Measurements from ENCODE around the gene FGFRL1.
"Not testable (repeated sequence)": the region's sequence is repeated elsewhere in the genome, so short reads cannot be mapped to it uniquely, and the experiment has no call there.

FGFRL1 gene

GRCh38 chr4:992297-993110 lies 18.9 kb upstream of the FGFRL1 start:
- DNase-seq (ENCODE audit: low read depth) = no peak

GRCh38 chr4:993111-994029 lies 18.1 kb upstream of the FGFRL1 start, which contains the start of gene SLC26A1:
SLC26A1 (minus strand) TSS chr4:993404; CDS start chr4:991703, 1,701 bp downstream.
- no peak for DNase-seq (ENCODE audit: low read depth)

- DNase-seq (ENCODE audit: low read depth) = no peak
These were observed 16.0 kb upstream of the FGFRL1 start for GRCh38 chr4:995311-996026.

GRCh38 chr4:996030-996996 lies 15.1 kb upstream of the FGFRL1 start:
- no peak for DNase-seq (ENCODE audit: low read depth)

GRCh38 chr4:996997-997374 lies 14.4 kb upstream of the FGFRL1 start:
- no peak for DNase-seq (ENCODE audit: low read depth)

GRCh38 chr4:997375-998071 lies 13.9 kb upstream of the FGFRL1 start:
- no peak for DNase-seq (ENCODE audit: low read depth)

GRCh38 chr4:998096-998691 lies 13.2 kb upstream of the FGFRL1 start:
- no peak for DNase-seq (ENCODE audit: low read depth)

GRCh38 chr4:999240-999863 lies 12.1 kb upstream of the FGFRL1 start:
- not testable (repeated sequence) for DNase-seq (ENCODE audit: low read depth)

GRCh38 chr4:999882-1000425 lies 11.5 kb upstream of the FGFRL1 start:
- DNase-seq (ENCODE audit: low read depth) = no peak

GRCh38 chr4:1000686-1001260 lies 10.7 kb upstream of the FGFRL1 start:
- no peak for DNase-seq (ENCODE audit: low read depth)

GRCh38 chr4:1001561-1002130 lies 9.8 kb upstream of the FGFRL1 start:
- DNase-seq (ENCODE audit: low read depth) = no peak

- DNase-seq (ENCODE audit: low read depth) = no peak
These were observed 9.2 kb upstream of the FGFRL1 start for GRCh38 chr4:1002131-1002630.

- no peak for DNase-seq (ENCODE audit: low read depth)
These were observed 8.7 kb upstream of the FGFRL1 start for GRCh38 chr4:1002631-1003251.

- DNase-seq (ENCODE audit: low read depth) = no peak
These were observed 8.0 kb upstream of the FGFRL1 start for GRCh38 chr4:1003271-1004070.

- DNase-seq (ENCODE audit: low read depth) = no peak
These were observed 7.4 kb upstream of the FGFRL1 start for GRCh38 chr4:1004071-1004418.

- DNase-seq (ENCODE audit: low read depth) = no peak
These were observed 6.6 kb upstream of the FGFRL1 start for GRCh38 chr4:1004557-1005485.
